ENCODE data around the gene AREL1. TPM values are rescaled to one million over a fixed set of nuclear protein-coding genes. Genes with fewer than 3 reads are reported as not detected.

AREL1 gene
- total and polyA plus RNA-seq, 8 donors = 26.0 to 42.6 (median 28.3) TPM

DNA sequence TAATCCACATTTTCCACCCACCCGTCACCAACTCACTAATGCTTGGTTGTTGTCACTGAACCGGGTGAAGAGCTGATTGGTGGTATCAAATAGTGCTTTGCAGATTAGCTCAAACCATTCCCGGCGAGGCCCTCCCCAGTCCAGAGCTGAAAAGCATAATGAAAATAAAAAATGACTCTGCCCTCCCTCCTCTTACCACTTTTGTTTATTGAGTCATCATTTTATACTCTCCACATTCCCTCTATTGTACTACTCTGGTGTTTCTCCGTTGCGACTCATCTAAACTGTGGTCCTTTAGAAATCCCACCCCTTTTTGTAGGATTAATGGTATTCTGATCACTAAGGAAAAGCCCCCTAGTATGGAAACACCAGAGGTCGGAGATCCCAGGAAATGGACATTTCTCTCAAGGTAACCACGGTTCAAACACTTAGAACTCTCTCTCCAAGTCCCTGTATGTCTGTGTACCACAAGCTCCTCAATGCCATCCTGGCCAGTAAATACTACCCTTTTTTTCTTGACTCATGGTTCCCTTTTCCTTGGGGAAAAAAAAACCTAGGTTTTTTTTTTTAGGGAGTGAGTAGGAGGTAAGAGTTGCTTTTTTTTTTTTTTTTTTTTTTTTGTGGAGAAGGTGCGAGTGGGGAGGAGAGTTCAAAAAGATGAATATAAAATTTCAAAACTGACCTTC lies 42.0 kb downstream of the AREL1 start:
- intact Hi-C loops (cut with DNase I) = no loop called here
- no peaks in the 10 kb centered on the region for H3K9me3 ChIP-seq
- H3K27me3 ChIP-seq = no peaks in the 10 kb centered on the region
- peaks cover 0 to 100% of the 10 kb centered on the region in 2 donors for H3K36me3 ChIP-seq
- TF ChIP-seq, protein P1, sequence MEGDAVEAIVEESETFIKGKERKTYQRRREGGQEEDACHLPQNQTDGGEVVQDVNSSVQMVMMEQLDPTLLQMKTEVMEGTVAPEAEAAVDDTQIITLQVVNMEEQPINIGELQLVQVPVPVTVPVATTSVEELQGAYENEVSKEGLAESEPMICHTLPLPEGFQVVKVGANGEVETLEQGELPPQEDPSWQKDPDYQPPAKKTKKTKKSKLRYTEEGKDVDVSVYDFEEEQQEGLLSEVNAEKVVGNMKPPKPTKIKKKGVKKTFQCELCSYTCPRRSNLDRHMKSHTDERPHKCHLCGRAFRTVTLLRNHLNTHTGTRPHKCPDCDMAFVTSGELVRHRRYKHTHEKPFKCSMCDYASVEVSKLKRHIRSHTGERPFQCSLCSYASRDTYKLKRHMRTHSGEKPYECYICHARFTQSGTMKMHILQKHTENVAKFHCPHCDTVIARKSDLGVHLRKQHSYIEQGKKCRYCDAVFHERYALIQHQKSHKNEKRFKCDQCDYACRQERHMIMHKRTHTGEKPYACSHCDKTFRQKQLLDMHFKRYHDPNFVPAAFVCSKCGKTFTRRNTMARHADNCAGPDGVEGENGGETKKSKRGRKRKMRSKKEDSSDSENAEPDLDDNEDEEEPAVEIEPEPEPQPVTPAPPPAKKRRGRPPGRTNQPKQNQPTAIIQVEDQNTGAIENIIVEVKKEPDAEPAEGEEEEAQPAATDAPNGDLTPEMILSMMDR (IDR thresholded peaks at IDR 0.05) = no peak
- peak overlapping the region in 1 of 2 donors; percentile 16 for H3K27ac ChIP-seq
- no peak for DNase-seq
- H3K4me1 ChIP-seq = no peaks in the 10 kb centered on the region
- no peak overlapping the region for H3K4me3 ChIP-seq
- ATAC-seq = peak; percentile 57

GRCh38 chr14:74669846-74670245 lies 43.0 kb downstream of the AREL1 start:
- intact Hi-C loops (cut with DNase I) = no loop called here
- no peaks in the 10 kb centered on the region for H3K9me3 ChIP-seq
- H3K27me3 ChIP-seq = no peaks in the 10 kb centered on the region
- DNase-seq = no peak
- H3K27ac ChIP-seq = no peak overlapping the region
- TF ChIP-seq, protein P1 (IDR thresholded peaks at IDR 0.05) = no peak
- ATAC-seq = no peak
- no peaks in the 10 kb centered on the region for H3K4me1 ChIP-seq
- no peak overlapping the region for H3K4me3 ChIP-seq
- H3K36me3 ChIP-seq = peaks cover 0 to 100% of the 10 kb centered on the region in 2 donors

- intact Hi-C loops (cut with DNase I) = no loop called here
- no peak for DNase-seq
- H3K36me3 ChIP-seq = peaks cover 0 to 100% of the 10 kb centered on the region in 2 donors
- H3K9me3 ChIP-seq = no peaks in the 10 kb centered on the region
- TF ChIP-seq, protein P1 (IDR thresholded peaks at IDR 0.05) = no peak
- no peak overlapping the region for H3K27ac ChIP-seq
- H3K4me3 ChIP-seq = no peak overlapping the region
- no peaks in the 10 kb centered on the region for H3K4me1 ChIP-seq
- no peak for ATAC-seq
- H3K27me3 ChIP-seq = no peaks in the 10 kb centered on the region
Measured at GRCh38 chr14:74669256-74669655, 43.6 kb downstream of the AREL1 start.

GRCh38 chr14:74667758-74668157 lies 45.1 kb downstream of the AREL1 start:
- TF ChIP-seq, protein P1 (IDR thresholded peaks at IDR 0.05) = no peak

DNA sequence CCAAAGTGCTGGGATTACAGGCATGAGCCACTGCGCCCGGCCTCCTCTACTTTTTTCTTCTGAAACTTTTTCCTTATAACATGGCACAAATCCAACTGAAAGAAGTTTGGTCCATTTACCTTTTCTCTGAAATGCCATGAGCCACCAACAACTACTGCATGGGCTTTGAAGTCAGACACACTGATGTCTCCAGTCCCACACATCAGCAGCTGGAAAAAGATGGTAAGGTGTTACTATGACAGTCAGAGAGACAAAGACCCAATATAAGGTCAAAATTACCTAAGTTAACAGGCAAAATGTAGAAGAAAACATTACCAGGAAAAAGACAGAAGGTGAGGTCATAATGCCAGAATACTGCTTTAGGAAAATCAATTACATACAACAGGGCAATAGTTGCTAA lies 48.2 kb downstream of the AREL1 start:
- DNase-seq (no peak), ATAC-seq (no peak)
- H3K9me3 ChIP-seq = no peaks in the 10 kb centered on the region
- H3K4me1 ChIP-seq = no peaks in the 10 kb centered on the region
- H3K27ac ChIP-seq = no peak overlapping the region
- H3K36me3 ChIP-seq = peaks cover 0 to 100% of the 10 kb centered on the region in 2 donors
- no peak overlapping the region for H3K4me3 ChIP-seq
- intact Hi-C loops (cut with DNase I) = no loop called here
- TF ChIP-seq, protein P1 (IDR thresholded peaks at IDR 0.05) = no peak
- H3K27me3 ChIP-seq = no peaks in the 10 kb centered on the region

More at GRCh38 chr14:74667758-74668157, 45.1 kb downstream of the AREL1 start:
- Histone ChIP-seq H3K27me3 (no peaks in the 10 kb centered on the region), H3K36me3 (peaks cover 0 to 100% of the 10 kb centered on the region in 2 donors), H3K9me3 (no peaks in the 10 kb centered on the region), H3K4me1 (no peaks in the 10 kb centered on the region), H3K27ac (no peak overlapping the region), H3K4me3 (no peak overlapping the region)
- intact Hi-C loops (cut with DNase I) = no loop called here
- DNase-seq = no peak
- no peak for ATAC-seq

All from left lung (tissue), 10 donors.